HG02798 (cell line): ENCODE measurements around the gene HPSE2.
"Not testable (repeated sequence)": the region's sequence is repeated elsewhere in the genome, so short reads cannot be mapped to it uniquely, and the experiment has no call there.

Experiments
- ATAC-seq: cut with Tn5 transposase; IDR thresholded peaks from one replicate; pipeline ENCODE4 v1.9.1; 2021; ENCODE audit warnings: mild to moderate bottlenecking; ENCODE audit not compliant: unreplicated experiment, poor library complexity

HPSE2 gene

DNA sequence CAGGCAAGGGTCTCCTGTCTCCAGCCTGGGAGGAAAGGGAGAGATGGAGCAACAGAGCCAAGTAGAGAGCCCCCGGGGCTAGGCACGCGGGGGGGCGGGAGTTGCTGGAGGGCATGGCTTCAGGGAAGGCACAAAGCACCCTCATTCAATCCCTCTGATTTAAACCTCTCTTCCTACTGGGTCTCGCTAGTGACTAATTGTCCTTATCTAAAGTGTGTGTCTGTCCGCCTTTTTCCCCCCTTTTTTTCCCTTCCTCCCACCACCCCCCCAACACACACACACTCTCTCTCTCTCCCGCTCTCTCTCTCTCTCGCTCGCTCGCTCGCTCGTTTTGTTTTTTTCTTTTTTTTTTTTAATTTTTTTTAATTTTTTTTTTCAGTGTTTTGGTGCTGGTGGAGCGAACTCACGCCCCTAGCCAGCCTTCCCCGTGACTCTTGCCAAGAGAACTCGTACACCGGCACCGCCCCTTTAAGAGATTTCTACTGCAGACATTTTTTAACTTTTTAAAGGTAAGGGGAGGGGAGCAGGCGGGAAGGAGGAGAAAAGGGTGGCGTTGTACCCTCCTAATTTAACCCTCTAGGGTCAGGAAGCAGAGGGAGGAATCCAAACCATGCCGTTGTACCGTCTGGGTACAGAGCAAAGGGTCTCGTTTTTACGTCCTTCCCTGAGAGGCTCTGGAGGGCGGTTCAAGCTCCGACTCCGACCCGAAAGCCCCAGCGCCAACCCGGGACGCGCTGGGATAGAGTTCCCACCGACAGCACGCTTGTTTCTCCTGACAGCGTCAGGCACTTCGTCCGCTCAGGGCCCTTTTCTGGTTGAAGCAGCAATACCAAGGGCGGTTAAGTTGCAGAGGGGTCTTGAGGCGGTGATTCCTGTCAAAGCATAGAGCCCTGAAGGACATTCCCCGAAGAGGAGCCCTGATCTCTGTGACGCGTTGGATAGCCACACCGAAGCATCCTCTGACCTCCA lies at the start of gene HPSE2:
HPSE2 (minus strand) TSS at position 195 of the 969 bp plus-strand sequence.
- no peak for ATAC-seq

DNA sequence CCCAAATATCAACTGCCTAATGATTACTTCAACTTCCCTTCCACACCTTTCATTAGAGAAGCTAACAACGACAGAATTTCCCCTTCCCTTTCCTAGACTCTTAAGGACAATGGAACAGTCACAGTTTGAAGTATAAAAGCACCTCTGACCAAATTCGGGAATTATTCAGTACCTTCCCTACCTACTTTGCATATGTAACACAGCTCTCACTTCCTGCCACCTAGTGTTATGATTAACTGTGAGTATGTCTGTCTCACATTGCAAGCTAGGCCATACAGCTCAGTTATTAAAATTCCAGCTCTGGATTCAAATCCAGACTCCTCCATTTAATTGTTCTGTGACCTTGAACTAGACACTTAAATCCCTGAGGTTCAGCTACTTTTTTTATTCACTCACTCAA lies 44.8 kb upstream of the HPSE2 start:
- ATAC-seq = peak; percentile 78

DNA sequence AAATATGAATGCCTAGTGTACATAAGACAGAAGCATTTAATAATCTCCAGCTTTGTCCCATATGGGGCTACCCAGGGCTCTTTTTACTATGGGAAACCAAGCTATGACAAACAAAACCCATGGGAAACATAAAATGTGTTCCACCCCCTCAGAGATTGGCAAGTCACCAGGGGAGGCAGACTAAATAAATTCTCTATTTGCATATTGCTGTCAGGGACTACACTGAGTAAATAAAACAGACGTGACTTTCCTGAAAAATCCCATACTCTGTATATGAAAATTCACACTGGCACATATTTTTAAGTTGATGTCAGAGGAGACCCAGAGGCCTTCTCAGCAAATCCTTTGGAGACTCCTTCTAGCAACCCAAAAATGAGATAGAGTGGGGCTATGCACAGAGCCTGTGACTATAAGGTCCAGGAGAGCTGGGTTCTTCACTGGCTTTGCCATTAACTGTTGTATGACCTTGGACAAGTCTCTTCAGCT lies 44.0 kb upstream of the HPSE2 start:
- ATAC-seq = no peak

DNA sequence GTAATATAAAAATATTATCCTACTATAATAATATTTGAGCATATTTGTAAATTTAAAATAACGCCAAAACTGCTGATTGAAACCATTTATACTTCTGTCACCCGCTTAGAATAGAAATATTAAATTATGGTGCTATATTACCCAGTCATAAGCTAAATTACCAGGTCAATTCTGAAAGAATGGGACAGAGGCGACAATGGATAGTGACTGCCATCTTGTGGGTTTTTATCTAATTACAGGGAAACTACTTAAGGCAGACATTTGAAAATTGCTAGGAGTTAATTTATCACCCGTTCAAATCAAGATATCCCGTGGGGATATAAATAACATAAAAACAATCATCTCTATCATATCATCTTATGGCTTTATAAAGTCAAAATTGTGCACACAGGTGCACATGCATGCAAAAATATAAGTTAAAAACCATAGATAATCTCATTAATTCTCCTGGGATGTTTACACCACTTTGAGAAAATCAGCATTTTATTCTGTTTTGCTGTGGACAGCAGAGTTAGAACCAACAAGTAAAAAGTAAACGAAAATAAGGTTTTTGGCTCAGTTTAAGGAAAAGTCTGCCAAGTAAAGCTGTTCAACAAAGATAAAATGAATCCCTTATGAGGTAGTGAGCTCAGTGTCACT lies 41.3 kb upstream of the HPSE2 start:
- ATAC-seq = no peak

DNA sequence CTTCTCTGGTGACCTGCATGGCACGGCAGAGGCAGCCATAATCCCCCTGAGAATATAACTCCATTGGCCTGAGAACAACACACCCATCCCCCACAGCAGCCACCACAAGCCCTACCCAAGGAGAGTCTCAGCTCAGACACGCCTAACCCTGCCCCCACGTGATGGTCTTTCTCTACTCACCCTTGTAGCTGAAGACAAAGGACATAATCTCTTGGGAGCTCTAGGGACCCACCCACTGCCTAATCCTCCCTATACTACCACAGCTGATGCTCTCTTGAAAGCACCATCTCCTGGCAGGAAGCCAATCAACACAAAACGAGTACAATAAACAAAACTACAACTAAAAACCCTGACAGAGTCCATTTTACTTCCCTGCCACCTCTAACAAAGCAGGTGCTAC lies 30.7 kb upstream of the HPSE2 start:
- ATAC-seq = no peak

DNA sequence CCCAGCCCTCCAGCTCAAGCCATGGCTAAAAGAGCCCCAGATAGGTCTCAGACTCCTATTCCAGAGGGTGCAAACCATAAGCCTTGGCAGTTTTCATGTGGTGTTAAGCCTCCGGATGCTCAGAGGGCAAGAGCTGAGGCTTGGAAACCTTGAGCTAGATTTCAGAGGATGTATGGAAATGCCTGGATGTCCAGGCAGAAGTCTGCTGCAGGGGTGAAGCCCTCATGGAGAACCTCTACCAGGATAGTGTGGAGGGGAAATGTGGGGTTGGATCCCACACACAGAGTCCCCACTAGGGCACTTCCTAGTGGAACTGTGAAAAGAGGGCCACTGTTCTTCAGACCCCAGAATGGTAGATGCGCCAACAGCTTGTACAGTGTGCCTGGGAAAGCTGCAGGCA lies 13.2 kb upstream of the HPSE2 start:
- no peak for ATAC-seq

GRCh38 chr10:99247893-99248292 lies 12.2 kb upstream of the HPSE2 start:
- ATAC-seq = not testable (repeated sequence)

- no peak for ATAC-seq
These were observed 1.1 kb upstream of the HPSE2 start for GRCh38 chr10:99236627-99237309.

GRCh38 chr10:99234791-99235657 lies 628 bp downstream of the HPSE2 start:
- no peak for ATAC-seq

DNA sequence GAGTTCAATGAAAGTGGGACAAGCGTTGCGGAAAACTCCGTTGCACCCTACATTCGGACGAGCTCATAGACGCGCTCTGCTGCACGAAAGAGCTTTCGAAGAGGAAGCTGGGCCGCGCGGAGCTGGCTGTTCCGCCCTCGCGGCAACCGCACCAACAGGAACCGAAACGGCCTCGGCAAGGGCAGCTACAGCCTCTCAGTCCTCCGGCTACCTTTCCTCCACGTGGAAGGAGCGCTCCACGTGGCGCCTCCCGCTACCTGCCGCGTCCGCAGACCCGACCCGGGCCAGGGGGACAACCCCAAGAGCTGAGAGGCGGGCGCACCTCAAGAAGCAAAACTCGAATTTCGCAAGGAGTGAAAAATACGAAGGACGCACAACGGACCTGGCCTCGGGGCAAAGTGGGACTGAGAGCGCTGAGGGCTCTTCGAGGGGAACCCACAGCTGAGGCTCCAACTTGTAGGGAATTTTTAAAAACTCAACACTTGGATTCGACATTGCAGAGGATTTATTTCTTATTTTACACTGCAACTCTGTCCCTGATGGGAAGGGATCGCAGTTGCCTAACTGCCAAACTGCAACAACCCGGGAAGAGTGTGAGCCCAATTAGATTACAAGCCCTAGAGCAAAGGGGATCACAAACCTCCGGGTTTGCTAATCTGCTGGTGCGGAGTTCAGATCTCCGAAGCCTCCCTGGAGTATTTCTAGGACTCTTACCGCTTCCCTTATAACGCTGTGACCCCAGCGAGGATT lies 1.4 kb downstream of the HPSE2 start:
- ATAC-seq = peak; percentile 96

DNA sequence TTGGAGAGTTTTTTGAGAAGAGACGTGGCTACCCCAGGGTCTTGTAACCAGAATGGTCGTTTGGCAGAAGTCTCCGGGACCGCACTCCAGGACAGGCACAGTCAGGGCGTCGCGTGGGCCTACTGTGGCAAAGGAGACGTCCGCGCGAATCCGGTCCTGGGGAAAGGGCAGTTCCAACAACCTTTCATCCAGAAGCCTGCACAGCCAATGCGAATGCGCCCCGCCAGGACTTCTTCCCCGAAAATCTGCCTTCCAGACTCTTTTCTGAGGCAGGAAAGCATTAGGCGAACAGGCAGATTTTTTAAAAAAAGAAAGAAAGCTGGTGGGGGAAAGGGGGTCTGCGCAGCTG lies 2.0 kb downstream of the HPSE2 start:
- ATAC-seq = no peak

GRCh38 chr10:99233000-99233688 lies 2.5 kb downstream of the HPSE2 start:
- no peak for ATAC-seq

GRCh38 chr10:99232360-99232999 lies 3.2 kb downstream of the HPSE2 start:
- ATAC-seq = no peak

DNA sequence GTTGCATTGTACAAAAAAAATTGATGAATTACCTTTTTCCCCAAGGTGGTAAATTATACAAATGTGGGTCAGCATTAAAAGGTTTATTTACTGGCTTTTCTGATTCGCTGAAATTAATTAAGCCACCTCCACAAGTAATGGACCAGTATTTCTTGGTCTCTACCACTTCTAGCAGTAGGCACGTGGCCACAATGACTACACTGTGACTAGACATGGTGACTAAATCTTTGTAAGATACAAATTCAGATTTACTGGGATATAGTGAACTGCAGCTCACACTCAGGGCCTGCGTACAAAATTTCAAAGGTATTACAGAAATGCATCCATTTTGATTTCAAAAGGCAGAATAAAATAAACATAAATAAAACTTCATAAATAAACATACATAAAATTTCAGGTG lies 10.9 kb downstream of the HPSE2 start:
- ATAC-seq = no peak

DNA sequence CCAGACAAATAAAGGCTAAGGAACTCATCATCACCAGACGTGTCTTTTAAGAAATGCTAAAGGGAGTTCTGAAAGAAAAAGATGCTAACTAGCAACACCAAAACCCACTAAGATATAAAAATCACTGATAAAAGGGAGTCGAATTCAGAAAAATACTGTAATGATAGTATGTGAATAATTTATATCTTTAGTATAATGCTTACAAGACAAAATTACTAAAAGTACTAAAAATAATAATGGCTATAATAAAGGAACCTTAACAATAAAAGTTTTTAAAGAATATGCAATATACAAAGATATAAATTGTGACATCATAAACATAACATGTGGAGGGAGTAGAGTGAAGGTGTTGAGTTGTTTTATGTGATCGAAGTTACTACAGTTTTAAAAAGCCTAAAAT lies 28.3 kb downstream of the HPSE2 start:
- no peak for ATAC-seq

GRCh38 chr10:99203310-99203709 lies 32.3 kb downstream of the HPSE2 start:
- ATAC-seq = no peak

- no peak for ATAC-seq
These were observed 62.7 kb downstream of the HPSE2 start for GRCh38 chr10:99172950-99173349.

DNA sequence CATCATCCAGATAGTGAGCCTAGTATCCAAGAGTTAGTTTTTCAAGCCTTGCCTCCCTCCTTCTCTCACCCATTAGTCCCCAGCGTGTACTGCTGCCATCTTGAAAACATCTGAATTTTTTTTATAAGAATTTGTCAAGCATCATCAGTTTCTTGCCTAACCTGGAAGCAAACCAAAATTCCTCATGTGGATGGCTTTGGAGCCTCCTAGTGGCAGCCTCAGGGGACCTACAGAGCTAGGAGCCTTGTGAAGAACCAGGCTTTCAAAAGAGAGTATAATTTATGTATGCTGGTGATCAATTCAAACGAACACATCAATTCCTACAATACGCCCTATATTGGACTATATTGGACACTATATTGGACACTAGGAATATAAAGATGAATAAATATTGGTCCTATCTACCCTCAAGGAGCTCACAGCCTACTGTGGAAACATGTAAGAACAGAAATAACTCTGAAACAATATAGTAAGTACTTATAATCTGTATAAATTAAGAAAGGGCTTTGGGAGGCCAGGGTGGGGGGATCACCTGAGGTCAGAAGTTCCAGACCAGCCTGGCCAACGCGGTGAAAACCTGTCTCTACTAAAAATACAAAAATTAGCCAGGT lies 63.4 kb downstream of the HPSE2 start:
- no peak for ATAC-seq
